ENCODE measurements around the gene DBH. TPM values are rescaled to one million over a fixed set of nuclear protein-coding genes. Genes with fewer than 3 reads are reported as not detected.

The DBH gene
- total and polyA plus RNA-seq, 2 of the 13 experiments (the other 11 are each of a cell fraction or from before 2014, with no cell fraction given) = not detected

- Histone ChIP-seq H3K4me2 (ENCODE audit: low read depth, low read length) (no peak overlapping the region), H3K9me3 (ENCODE audit: low read length) (peaks cover 6% of the 10 kb centered on the region), H3K4me1 (ENCODE audit: insufficient read depth, low read length) (no peaks in the 10 kb centered on the region), H3K27ac (ENCODE audit: extremely low read length, insufficient read depth, low read length) (no peak overlapping the region), H3K79me2 (ENCODE audit: insufficient read depth, low read length) (no peaks in the 10 kb centered on the region), H3K27me3 (ENCODE audit: control insufficient read depth in 1 of 2, insufficient read depth in 2 of 2, low read length in 2 of 2) (peaks cover 4 to 48% of the 10 kb centered on the region in 2 experiments), H4K20me1 (ENCODE audit: insufficient read depth, low read length) (no peaks in the 10 kb centered on the region), H3K9ac (ENCODE audit: insufficient read depth, low read depth, low read length) (no peak overlapping the region), H3K36me3 (replicated peaks in 1 of 2; ENCODE audit: control insufficient read depth in 1 of 2, insufficient read depth in 2 of 2, low read length in 2 of 2) (no peaks in the 10 kb centered on the region), H2AFZ (ENCODE audit: low read length) (no peak overlapping the region), H3K4me3 (replicated peaks in 1 of 3; ENCODE audit: insufficient read depth in 1 of 3, low read depth in 2 of 3, low read length in 3 of 3) (no peak overlapping the region)
- TF ChIP-seq SUZ12 (IDR thresholded peaks at IDR 0.05; ENCODE audit: low read depth, low read length) (no peak), NRL (CRISPR knock-in tag; IDR thresholded peaks at IDR 0.05; ENCODE audit: borderline replicate concordance) (no peak), DZIP1 (CRISPR knock-in tag; IDR thresholded peaks at IDR 0.05) (no peak), TBX3 (IDR thresholded peaks at IDR 0.05; ENCODE audit: borderline replicate concordance) (no peak), GABPB1 (CRISPR knock-in tag; IDR thresholded peaks at IDR 0.05) (no peak), GATA4 (IDR thresholded peaks at IDR 0.05; ENCODE audit: borderline replicate concordance, low read depth) (no peak), REST (IDR thresholded peaks at IDR 0.05; ENCODE audit: borderline replicate concordance in 1 of 2, low read depth in 1 of 2, low read length in 2 of 2) (no peak), ZNF468 (CRISPR knock-in tag; IDR thresholded peaks at IDR 0.05) (no peak), RFXAP (CRISPR knock-in tag; IDR thresholded peaks at IDR 0.05; ENCODE audit: borderline replicate concordance) (no peak), ZMAT5 (CRISPR knock-in tag; IDR thresholded peaks at IDR 0.05; ENCODE audit: borderline replicate concordance, low read depth) (no peak), ZBTB14 (CRISPR knock-in tag; IDR thresholded peaks at IDR 0.05) (no peak), IKZF1 (IDR thresholded peaks at IDR 0.05) (no peak), TAF15 (IDR thresholded peaks at IDR 0.05; ENCODE audit: low read depth, low read length, poor library complexity, severe bottlenecking) (no peak), ASH2L (IDR thresholded peaks at IDR 0.05; ENCODE audit: insufficient read length, low read depth, low read length) (no peak)
- BruUV-seq (replicated peaks) = no TSS peak
- POLR2A ChIA-PET = no interaction called here
- WGBS (ENCODE audit: low lambda C conversion rate) = 13% methylated on average over 6 of the region's 10 CpGs
- CTCF ChIA-PET (ENCODE audit: low intra/inter-chr PET ratio, low total read pairs) = no interaction called here
- intact Hi-C loops (cut with micrococcal nuclease; ENCODE audit: unreplicated experiment) (no loop called here), in situ Hi-C loops (cut with HindIII; ENCODE audit: extremely low pct_ligation_motif_present, low pct_unique_long_range_greater_than_20kb) (no loop called here)
- ATAC-seq (no peak), DNase-seq (ENCODE audit: low spot score) (no peak), FAIRE-seq (no peak)
Measured at GRCh38 chr9:133591985-133592384, 44.2 kb upstream of the DBH start.

Measured in HepG2 (cell line).